Upper lobe of left lung (tissue), 4 donors: ENCODE measurements around the gene ATP8B1.

Experiments used
- CTCF ChIP-seq, 6 experiments: fragments of 450-650 bp in 4 of 6; fragments of 200-600 bp in 2 of 6; sonication (generic) in 2 of 6; IDR thresholded peaks; one replicate each; pipeline ENCODE4 v1.5.1; 2016 to 2019; ENCODE audit warnings: antibody characterized with exemption in 6 of 6
- POLR2A ChIP-seq, 4 donors: fragments of 450-650 bp; IDR thresholded peaks; one replicate each; pipeline ENCODE4 v1.5.1; 2016 to 2017; ENCODE audit warnings: antibody characterized with exemption in 4 of 4, mild to moderate bottlenecking in 2 of 4
- POLR2AphosphoS5 ChIP-seq, 2 donors: sonication (generic); formaldehyde crosslinking; IDR thresholded peaks; one replicate each; pipeline ENCODE4 v1.5.1; 2017; ENCODE audit warnings: antibody characterized with exemption in 2 of 2

DNA sequence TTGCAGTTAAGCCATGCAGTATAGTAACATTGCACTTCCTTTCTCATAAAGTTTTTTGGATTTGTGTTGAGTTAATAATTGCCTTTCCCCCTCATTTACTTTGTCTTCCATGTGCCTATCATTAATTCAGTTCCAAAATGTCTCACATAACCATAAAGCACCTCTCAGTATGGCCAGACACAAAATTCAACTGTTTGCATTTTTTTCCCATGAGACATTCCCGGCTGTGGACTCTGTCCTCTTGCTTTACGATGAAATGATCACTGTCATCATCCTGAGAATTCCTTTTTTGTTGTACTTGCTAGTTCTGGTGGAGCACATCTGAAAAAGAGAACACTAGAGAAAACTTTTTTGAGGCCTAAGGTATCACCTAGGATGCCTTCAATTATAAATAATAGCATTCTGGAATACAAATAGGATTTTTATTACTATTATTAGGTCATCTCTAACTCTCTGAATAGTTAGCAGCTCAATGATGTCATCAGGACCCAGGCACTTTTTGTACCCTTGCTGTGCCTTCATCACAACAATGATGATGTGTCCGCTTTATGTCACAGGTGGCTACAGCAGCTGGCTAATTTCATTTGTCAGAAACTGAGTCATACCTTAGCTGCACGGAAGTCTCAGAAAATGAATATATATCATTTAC is 8.5 kb upstream of the ATP8B1 start:
- no peak for TF ChIP-seq POLR2A (IDR thresholded peaks at IDR 0.05)
- TF ChIP-seq CTCF (IDR thresholded peaks at IDR 0.05): no peak
- TF ChIP-seq POLR2AphosphoS5 (IDR thresholded peaks at IDR 0.05): no peak
